Measurements from ENCODE around the gene TRNP1.
"Not testable (repeated sequence)": the region's sequence is repeated elsewhere in the genome, so short reads cannot be mapped to it uniquely, and the experiment has no call there.

TRNP1 gene

DNA sequence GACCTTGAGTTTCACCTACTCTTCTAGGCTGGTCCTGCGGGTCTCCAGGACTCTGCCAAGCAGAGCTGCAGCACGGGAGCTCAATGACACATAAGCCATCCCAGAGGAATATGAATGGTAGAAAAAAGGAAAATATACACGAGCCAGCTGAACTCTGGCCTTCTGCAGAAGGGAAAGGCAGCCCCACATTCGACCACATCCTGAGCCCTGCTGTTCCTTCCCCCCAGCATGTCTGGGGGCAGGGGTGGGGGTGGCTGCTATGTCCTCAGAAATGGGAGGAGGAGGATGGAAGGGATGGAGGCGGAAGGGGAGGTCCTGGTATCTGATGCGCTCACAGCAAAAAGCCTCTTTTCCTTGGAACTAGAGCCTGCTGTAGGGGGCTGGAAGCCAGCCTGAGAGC, 21.1 kb upstream of the TRNP1 start:
- DNase-seq: no peak

DNA sequence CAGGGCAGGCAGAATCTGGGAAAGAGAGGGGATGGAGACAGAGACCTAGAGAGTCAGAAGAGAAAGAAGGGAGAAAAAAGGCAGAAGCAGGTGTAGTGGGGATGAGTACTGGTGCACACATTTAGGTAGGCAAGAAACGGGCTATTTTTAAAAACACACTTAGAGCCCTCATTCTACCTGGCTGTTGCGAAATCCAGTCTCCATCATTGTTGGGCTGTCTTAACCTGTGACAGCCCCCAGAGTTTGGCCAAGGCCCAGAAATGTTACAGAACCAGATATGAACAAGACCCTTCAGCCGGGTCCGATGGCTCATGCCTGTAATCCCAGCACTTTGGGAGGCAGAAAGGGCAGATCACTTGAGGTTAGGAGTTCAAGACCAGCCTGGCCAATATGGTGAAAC, 20.7 kb upstream of the TRNP1 start:
- DNase-seq: no peak

DNA sequence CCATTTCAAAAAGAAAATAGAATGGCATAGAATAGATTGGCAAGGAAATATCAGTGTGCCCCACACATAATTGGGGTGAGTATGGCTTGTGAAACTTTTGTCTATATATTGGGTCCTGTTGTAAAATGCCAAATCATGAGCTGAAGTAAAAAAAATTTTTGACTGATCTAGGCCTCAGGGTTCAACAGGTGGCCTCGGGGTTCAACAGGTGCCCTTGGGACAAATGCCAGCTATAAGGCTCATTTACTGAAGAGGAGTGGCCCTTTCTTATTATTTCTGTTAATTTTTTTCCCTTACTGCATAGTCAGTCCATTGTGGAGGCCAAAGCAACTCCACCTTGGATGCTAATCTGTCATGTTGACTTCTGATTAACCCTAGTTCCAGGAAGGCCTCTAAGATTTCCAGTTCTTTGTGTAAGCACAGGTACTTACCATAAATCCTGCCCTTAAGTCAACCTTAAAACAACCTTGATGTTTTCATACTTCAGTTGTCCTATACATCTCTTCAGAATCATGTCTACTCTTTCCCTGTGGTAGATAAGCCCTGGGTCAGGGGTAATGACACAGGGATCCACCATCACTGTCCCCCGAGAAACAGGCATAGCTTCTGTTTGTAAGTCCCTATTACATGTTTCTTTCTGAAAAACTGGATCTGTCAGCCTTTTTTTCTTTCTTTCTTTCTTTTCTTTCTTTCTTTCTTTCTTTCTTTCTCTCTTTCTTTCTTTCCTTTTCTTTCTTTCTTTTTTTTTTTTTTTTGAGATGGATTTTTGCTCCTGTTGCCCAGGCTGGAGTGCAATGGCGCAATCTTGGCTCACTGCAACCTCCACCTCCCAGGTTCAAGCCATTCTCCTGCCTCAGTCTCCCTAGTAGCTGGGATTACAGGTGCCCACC, 16.6 kb upstream of the TRNP1 start:
- no peak for DNase-seq

DNA sequence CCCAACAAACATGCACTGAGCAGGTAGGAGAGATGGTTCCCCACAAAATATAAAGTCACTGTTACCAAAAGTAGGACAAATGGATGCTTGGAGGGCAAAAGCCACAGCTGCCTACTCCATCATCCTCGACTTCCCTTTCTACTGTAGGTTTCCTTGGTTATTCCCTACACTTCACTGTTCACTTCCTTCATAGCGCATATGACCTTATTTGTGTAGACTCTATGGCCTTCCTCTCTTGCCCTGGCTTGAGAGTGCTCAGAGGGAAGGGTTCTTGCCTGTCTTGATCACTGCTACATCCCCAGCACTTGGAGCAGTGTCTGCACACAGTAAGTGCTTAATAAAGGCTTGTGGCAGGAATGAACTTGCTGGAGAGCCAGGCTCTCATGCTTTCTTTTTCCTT, 14.6 kb upstream of the TRNP1 start:
- no peak for DNase-seq

DNA sequence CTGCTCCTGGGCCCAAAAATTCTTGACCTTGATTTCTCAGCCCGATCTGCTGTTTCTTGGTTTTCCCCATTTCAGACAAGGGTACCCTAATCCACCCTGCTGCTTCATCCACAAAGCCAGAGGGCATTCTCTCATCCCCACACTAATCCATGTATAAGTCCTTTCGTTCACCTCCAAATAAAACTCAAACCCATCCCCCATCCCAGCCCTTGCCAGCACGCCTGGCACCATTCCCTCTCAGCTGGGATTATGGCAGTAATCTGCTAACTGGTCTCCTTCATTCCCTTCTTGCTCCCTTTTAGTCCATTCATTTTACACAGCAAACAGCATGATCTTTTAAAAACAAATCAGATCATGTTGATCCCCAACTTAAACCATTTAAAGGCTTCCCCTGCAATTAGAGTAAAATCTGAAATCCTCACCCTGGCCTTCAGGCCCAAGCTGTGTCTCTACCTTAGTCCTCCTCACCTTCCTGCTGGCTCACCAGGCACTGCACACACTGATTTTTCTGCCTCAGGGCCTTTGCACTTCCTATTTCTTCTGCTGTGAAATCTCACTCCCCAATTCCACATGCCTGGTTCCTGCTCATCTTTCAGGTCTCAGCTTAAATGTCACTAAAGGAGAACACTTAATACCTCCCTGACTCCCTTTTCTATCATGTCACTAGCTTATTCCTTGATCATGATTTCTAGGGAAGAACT, 12.2 kb upstream of the TRNP1 start:
- no peak for DNase-seq

DNA sequence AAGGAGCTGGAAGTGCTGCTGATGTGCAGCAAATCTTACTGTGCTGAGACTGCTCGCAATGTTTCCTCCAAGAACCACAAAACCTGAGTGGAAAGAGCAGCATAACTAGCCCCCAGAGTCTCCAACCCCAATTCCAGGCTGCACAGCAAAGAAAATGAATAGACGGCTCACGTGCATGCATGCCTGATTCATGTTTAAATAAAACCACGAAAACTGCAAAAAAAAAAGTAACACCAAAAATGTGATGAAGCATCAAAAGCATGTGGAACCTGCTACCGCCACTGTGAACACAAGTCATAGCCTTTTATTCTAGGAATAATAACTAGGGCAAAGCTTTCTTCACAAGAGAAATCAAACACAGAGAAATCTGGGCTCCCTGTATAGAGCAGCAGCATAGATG, 9.6 kb upstream of the TRNP1 start:
- DNase-seq: no peak

DNA sequence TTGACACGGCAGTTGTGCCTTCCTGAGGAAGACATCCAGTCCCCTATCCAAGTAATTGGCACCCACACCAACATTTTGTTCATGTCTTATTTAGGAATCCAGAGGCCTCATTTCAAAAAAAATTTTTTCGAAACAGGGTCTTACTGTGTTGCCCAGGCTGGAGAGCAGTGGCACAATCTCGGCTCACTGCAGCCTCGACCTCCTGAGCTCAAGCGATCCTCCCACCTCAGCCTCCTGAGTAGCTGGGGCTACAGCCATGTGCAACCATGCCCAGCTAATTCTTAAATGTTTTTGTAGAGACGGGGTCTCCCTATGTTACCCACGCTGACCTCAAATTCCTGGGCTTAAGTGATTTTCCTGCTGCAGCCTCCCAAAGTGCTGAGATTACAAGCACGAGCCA, 9.2 kb upstream of the TRNP1 start:
- no peak for DNase-seq

DNA sequence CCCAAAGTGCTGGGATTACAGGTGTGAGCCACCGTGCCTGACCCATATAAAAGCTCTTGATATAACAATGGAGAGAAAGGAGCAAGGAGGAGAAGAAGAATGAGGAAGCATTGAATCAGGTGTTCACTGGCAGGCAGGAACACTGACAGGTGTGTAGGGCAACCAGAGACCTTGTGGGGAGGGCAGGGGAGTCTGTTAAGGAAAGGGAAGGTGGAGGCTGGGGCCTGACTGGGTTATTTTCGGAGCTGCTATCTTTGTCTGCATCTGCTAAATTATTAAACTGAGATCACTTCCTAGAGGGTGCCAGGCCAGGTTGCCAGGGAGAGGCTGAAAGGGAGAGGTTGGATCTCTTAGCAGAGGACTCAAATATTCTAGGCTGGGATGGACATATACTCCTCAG, 6.8 kb upstream of the TRNP1 start:
- DNase-seq: no peak

DNA sequence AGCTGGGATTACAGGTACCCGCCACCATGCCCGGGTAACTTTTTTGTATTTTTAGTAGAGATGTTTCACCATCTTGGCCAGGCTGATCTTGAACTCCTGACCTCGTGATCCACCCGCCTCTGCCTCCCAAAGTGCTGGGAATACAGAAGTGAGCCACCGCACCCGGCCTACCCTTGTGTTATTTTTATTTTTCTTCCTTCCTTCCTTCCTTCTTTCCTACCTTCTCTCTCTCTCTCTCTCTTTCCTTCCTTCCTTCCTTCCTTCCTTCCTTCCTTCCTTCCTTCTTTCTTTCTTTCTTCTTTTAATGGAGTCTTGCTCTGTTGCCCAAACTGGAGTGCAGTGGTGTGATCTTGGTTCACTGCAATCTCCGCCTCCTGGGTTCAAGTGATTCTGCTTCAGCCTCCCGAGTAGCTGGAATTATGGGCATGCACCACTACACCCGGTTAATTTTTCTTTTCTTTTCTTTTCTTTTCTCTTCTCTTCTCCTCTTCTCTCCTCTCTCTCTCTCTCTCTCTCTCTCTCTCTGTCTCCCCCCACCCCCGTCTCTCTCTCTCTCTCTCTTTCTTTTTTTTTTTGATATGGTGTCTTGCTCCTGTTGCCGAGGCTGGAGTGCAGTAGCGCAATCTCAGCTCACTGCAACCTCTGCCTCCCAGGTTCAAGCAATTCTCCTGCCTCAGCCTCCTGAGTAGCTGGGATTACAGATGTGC, 3.9 kb upstream of the TRNP1 start:
- DNase-seq: not testable (repeated sequence)

DNA sequence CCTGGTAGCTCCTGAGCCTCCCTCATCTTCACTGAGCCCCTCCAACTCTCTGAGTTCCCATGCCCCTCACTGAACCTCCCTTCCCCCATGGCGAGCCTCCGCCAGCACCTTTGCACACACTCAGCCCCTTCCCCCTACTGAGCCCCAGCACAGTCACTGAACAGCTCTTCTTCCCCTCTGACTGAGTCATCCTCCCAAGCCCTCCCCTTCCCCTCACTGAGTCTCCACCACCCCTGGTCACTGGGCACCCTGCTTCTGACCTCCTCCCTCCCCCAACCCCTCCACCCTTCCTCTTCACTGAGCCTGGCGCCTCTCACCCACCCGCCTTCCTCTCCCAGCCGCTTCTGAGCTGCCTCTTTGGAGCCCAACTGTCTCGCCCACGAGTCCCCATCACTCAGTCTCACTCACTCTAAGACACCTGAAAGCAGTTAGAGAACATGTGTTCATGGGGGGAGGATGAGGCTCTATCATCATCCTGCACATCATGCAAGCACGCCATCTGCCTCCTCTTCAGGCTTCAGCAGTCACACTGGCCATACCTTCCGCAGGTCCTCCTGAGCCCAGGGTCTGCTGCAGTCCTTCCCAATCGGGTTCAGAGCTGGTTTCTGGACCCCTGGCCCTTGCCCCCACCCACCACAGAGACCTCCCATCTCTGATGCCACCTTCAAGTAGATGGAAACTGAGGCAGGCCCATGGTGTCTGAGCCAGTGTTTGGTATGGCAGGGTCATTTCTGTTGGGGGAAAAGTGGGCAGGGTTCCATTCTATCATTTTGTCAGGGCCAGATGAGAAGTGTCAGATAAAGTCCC, 2.0 kb upstream of the TRNP1 start:
- DNase-seq: peak in 2 of 51 donors; percentile 4 to 46

DNA sequence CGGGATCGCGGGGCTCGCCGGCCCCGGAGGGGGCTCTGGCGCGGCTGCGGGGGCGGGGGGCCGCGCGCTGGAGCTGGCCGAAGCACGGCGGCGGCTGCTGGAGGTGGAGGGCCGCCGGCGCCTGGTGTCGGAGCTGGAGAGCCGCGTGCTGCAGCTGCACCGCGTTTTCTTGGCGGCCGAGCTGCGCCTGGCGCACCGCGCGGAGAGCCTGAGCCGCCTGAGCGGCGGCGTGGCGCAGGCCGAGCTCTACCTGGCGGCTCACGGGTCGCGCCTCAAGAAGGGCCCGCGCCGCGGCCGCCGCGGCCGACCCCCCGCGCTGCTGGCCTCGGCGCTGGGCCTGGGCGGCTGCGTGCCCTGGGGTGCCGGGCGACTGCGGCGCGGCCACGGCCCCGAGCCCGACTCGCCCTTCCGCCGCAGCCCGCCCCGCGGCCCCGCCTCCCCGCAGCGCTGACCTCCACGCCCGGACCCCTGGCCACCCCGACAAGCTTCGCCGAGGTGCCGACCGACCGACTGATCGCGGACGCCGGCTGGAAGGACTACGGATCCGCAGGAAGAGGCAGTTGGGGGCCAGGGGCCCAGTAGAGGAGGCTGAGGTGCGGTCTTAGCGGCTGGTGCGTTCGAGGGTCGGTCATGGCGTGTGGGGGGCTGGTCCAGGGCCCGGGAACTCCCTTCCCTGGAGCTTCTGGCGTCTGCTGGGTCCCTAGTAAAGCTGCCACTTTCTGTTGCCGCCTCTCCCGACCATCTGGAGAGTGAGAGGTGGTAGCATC, 711 bp downstream of the TRNP1 start:
- DNase-seq: peak in 2 of 51 donors; percentile 13 to 39

DNA sequence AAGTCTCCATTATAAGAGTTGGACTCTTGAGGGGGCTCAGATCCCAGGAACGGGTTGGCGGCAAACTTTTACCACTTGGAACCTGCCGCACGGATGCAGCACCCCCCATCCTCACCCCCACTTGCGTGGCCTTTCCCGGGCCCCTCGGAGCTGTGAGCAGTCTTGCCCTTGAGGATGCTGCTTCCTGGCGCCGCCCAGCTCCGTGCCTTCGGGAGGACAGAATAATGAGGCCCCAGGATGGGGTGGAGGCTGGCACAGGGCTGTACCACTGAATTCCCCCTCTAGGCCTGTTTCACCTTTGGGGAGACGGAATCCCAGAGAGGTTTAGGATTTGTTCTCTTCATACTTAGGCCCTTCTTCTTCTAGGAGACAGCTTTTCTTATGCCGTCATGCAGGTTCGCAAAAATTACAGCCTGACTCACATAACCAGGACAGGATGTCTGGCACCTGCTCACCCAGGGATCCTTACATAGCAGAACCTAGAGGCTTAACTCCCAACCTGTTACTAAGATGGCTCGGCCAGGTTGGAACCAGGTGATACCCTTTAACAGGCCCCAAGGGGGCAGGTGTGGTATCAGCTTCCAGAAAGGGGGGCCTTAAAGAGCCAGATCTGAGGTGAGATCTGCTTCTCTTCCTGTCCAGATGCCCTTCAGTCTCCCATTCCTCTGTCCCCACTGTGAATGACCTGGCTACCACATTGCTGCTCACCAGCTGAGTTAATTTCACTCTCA, 1.5 kb downstream of the TRNP1 start:
- peak in 1 of 51 donors; percentile 12 for DNase-seq

DNA sequence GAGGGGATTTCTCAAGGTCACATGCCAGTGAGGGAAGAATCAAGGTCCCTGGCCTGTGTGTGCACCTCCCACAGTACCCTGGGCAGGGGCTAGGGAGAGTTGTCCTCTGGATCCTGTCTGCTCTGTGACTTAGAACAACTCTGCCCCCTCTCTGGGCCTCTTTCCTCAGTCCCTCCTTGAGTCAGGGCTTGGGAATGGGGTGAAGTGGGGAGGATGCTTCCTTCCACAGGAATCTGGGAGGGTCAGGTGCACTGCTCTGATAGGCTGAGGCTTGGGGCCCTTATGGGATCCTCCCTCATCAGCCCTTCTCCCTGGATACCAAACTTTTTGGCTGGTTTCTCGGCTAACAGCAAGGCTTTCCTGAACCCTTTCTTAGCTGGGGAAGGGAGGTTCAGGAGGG, 2.5 kb downstream of the TRNP1 start:
- no peak for DNase-seq

DNA sequence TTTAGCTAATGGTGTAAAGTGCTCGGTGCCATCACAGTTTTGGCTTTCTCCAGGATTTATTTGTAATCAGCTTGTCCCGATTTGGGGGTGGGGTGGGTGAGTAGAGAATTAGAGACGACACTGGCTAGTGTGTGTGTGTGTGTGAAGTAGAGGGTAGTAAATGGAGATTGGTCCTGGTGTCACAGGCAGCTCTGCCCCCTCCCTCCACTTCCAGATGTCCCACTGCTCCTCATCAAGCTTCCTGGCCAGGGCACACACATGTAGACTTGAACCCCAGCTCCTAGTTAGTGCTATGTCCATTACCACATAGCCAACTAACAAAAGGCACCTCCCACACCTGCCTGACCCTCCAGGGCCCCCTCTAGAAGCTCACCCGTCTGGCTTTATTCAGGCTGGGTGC, 3.2 kb downstream of the TRNP1 start:
- no peak for DNase-seq

DNA sequence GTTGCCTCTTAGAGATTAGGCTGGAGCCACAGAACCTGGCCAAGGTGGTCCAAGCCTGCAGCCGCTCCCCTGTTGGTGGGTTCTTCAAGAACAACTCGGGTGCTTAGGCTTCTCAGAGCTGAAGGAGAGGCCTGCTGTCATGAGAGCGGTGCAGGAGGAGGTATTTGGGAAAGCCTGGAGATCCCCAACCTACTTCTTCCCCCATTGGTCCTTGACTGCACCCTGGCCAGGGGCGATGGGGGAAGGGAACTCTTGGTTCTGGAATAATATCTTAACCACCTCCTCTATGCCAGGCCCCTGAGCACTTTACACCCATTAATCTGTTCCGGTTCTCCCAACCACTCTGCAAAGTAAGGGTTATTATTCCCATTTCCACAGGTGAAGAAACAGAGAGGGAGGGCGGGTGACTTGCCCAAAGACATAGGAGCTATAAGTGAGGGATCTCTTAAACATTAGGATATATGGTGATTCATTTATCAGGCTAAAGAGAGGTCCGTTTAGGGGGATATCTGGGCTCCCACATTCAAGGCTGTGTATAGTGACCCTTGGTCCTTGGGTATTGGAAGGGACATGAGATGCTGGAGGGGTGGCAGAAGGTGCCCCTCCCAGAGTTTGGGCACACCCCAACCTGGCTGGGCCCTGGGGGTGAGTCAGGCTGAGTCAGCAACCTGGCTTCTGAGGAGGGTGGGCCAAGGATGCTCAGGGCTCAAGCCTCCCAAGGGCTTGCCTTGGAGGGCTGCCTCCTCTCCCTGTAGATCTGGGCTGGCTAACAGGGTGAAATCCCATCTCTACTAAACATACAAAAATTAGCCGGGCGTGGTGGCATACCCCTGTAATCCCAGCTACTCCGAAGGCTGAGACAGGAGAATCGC, 5.2 kb downstream of the TRNP1 start:
- DNase-seq: no peak

DNA sequence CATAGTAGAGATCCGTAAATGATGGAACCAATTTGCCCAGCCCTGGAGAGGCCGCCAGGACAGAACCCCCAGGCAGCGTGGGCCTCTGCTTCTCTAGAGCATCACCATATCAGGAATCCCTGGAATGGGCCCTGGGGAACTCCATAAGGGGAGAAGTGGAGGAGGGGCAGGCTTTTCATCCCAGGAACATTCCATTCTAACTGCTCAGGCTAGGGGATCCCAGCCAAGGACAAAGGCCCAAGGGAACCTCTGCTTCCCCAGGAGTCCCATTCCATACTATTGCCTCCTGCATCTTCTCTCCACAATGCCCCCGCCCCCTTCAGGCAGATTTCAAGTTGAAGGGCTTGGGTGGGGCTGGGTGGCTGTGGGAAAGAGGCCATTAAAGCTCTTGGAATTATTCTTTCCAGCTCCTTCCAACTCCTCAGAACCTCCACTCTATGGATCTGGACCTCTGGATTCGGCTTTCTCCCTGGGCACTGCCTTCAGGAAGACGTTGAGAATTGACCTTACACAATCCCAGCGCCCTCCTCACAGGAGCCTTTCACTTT, 6.0 kb downstream of the TRNP1 start:
- peak in 1 of 51 donors; percentile 33 for DNase-seq

DNA sequence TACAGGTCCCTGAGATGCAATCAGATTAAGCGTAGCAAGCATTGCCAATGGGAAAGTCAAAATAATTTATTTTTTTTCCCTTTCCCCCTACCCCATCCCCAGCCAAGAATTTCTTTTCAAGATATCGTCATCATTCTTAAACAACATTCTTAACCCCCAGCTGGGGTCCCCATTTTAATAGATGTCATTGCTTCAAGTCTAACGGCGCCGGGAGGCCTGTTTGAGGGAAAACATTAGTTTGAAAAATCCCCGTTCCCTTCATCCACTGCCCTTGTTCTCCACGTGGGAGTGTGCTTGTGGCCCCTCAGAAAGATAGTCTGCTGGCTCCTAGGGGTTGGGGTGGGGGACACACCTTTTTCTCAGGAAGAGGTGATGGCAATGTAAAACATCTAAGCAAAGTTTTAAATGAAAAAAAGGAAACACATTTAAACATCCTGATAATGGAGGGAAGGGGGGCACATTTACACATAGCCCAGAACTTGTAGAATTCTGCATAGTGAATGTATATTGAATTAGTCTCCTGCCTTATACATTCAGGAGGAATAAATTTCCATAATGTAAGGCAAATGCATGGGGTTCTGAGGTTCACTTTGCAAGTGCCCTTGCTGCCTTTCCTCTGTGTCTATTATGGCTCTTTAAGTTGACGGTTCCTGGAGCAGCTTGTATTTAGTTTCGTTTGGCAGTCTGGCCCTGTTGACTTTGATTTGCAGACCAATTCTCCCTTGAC, 6.8 kb downstream of the TRNP1 start:
- DNase-seq: no peak

All from hypothalamus (tissue), 51 donors.